ENCODE data around the gene MAP7.

MAP7 gene

GRCh38 chr6:136549300-136550044, 750 bp downstream of the MAP7 start:
- FAIRE-seq = no peak
- DNase-seq (ENCODE audit: insufficient read length, low spot score) = no peak
- TF ChIP-seq POLR2A (IDR thresholded peaks at IDR 0.05; ENCODE audit: low read depth, low read length) = no peak

GRCh38 chr6:136548582-136549299, 1.5 kb downstream of the MAP7 start:
- no peak for TF ChIP-seq POLR2A (IDR thresholded peaks at IDR 0.05; ENCODE audit: low read depth, low read length)
- DNase-seq (ENCODE audit: insufficient read length, low spot score) (no peak), FAIRE-seq (no peak)

DNA sequence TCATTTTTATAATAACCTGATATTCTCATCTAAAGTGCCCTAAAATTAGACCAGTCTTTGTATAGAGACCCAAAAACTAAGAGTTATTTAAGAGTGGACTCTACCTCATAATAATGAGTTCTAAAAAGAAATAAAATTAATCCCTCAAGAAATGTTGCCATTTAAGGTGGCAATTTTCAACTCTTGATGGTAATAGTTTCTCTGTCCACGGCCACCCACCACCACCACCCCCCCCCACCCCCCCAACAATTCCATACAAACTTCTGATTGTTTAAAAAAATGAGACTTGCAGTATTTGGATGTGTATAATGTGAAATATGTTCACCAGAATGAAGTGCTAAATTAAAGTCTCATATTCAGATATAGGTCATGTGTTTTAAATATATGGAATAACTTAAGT, 2.4 kb downstream of the MAP7 start:
- no peak for TF ChIP-seq POLR2A (IDR thresholded peaks at IDR 0.05; ENCODE audit: low read depth, low read length)
- FAIRE-seq (no peak), DNase-seq (ENCODE audit: insufficient read length, low spot score) (no peak)

DNA sequence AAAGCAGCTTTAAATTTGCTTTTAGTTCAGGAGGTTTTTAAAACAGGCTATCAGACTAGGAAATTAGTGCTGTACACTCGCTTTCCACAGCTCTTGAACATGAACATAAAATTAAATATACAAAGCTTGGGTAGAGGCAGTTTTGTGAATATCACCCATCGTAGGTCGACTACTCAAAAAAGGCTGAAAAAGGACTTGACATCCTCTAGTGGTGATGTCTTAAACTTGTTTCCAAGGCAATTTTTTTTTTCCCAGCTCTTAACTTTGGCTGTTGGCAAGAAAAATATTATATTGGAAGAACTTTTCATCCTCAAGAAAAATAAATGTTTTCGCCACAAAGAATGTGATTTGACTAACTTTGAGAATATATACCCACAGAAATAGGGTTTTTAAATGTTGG, 2.9 kb downstream of the MAP7 start:
- FAIRE-seq (no peak), DNase-seq (ENCODE audit: insufficient read length, low spot score) (no peak)
- no peak for TF ChIP-seq POLR2A (IDR thresholded peaks at IDR 0.05; ENCODE audit: low read depth, low read length)

DNA sequence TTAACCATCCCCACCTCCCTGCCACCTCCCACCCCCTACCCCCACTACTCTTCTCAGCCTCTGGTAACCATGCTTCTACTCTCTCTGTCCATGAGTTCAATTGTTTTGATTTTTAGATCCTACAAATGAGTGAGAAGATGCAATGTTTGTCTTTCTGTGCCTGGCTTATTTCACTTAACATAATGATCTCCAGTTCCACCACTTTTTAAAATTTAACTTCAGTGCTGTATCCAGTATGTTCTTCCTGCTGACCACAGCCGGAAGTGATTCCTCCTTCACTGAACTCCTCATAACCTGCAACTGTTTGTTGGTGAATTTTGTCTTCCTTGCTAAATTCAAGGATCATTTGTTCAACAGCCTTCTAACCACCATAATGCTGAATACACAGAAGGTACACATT, 3.9 kb downstream of the MAP7 start:
- no peak for FAIRE-seq
- no peak for TF ChIP-seq POLR2A (IDR thresholded peaks at IDR 0.05; ENCODE audit: low read depth, low read length)

GRCh38 chr6:136544326-136544725, 5.9 kb downstream of the MAP7 start:
- DNase-seq (ENCODE audit: insufficient read length, low spot score) (no peak), FAIRE-seq (no peak)
- TF ChIP-seq POLR2A (IDR thresholded peaks at IDR 0.05; ENCODE audit: low read depth, low read length) = no peak

More for the DNA sequence above, 3.9 kb downstream of the MAP7 start:
- DNase-seq (ENCODE audit: insufficient read length, low spot score) = no peak

DNA sequence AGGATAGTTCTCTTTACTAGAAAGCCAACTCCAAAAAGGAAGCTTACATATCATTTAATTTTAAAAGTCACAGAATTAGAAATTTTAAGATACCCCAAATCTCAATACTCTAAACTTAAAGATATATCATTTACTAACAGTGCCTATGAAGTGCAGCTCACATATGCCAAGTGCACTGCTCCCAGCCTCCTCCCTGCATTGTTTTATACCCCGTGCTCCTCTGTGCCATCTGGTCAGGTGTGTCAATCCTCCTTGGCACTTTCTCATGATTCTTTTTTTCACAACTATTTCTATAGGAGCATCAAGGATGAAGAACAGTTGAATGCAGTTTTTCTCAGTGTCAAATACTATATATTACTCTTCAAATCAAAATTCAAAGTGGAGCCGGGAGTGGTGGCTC, 8.8 kb downstream of the MAP7 start:
- FAIRE-seq = no peak
- DNase-seq (ENCODE audit: insufficient read length, low spot score) = no peak
- no peak for TF ChIP-seq POLR2A (IDR thresholded peaks at IDR 0.05; ENCODE audit: low read depth, low read length)

GRCh38 chr6:136539967-136540652, 10.1 kb downstream of the MAP7 start:
- DNase-seq (ENCODE audit: insufficient read length, low spot score) (no peak), FAIRE-seq (no peak)
- TF ChIP-seq POLR2A (IDR thresholded peaks at IDR 0.05; ENCODE audit: low read depth, low read length) = no peak

DNA sequence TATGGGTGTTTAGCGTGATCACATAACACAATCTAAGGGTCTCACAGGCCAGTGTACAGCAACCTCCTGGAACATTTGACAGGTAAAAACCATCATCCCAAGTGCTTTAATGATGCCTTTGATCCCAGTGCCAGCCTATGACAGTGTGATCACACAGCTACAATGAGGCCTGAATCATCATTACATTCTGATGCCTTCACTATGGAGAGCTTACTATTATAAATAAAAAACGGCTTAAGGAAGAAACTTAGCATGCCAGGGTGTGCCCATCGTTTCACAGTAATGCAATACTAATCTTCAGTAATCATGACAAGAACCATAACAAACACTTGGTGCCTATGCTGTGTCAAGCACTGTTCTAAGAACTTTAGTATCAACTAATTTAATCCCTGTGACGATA, 11.4 kb downstream of the MAP7 start:
- TF ChIP-seq POLR2A (IDR thresholded peaks at IDR 0.05; ENCODE audit: low read depth, low read length) = no peak
- no peak for DNase-seq (ENCODE audit: insufficient read length, low spot score)
- FAIRE-seq = no peak

DNA sequence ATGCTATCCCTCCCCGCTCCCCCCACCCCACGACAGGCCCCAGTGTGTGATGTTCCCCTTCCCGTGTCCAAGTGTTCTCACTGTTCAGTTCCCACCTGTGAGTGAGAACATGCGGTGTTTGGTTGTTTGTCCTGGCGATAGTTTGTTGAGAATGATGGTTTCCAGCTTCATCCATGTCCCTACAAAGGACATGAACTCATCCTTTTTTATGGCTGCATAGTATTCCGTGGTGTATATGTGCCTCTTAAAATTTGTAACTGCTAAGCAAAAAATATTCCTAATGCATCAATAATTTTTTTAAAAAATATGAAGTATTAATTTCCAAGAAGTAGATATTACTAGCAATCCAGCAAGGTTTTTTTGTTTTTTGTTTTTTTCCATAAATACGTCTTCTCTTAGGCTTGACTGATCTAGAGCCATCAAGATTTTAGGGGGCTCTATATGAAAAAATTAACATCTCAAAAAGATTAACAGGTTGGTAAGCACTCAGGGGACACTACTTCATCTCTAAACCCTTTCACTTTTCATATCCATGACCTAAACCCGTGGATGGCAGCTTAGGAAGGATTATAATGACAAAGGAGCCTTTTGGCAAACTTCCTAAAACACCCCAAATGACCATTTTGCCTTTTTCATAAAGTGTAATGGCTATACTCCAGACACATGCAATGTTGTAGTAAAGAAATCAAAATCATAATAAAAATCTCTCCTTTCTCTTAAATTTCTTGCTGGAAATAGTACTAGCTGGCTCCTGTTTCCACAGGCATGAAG, 14.2 kb downstream of the MAP7 start:
- FAIRE-seq (no peak), DNase-seq (ENCODE audit: insufficient read length, low spot score) (no peak)
- TF ChIP-seq POLR2A (IDR thresholded peaks at IDR 0.05; ENCODE audit: low read depth, low read length) = no peak

DNA sequence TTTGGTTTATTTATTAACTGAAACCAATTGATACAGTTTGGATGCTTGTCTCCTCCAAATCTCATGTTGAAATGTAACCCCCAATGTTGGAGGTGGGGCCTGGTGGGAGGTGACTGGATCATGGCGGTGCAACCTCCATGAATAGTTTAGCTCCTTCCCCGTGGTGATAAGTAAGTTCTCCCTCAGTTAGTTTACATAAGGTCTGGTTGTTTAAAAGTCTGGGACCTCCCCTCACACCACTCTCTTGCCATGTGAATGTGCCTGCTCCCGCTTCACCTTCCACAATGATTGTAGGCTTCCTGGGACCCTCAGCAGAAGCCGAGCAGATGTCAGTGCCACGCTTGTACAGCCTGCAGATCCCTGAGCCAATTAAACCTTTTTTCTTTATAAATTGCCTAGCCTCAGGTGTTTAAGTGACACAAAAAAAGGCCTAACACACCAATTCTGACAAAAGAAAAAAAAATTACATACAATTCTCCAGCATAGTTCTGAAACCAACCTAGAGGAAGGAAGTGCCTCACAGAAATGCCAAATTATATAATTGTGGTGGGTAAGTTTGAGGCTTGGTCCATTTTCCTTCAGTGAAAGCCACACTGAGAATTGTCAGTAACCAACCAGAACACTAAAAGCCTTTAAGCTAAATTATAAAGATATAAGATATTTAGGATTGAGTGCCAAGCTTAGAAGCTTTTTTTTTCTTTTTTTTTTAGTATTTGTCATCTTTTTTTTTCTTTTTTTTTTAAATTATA, 15.0 kb downstream of the MAP7 start:
- DNase-seq (ENCODE audit: insufficient read length, low spot score) (no peak), FAIRE-seq (no peak)
- no peak for TF ChIP-seq POLR2A (IDR thresholded peaks at IDR 0.05; ENCODE audit: low read depth, low read length)

DNA sequence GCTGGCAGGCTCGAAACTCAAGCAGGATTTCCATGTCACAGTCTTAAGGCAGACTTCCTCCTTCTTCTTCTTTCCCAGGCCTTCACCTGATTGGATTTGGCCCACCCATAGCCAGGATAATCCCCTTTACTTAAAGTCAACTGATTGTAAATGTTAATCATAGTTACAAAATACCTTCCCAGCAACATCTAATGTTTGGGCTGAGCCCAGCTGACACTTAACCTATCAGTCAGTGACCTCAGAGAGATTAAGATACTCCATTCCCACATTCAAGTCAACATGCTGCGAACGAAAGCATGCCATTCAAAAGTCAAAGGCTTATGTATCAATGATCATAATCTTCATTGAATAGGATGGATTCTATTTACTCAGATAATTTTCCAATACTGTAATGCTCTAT, 16.0 kb downstream of the MAP7 start:
- no peak for FAIRE-seq
- TF ChIP-seq POLR2A (IDR thresholded peaks at IDR 0.05; ENCODE audit: low read depth, low read length) = no peak
- no peak for DNase-seq (ENCODE audit: insufficient read length, low spot score)

GRCh38 chr6:136533487-136533886, 16.7 kb downstream of the MAP7 start:
- FAIRE-seq (no peak), DNase-seq (ENCODE audit: insufficient read length, low spot score) (no peak)
- no peak for TF ChIP-seq POLR2A (IDR thresholded peaks at IDR 0.05; ENCODE audit: low read depth, low read length)

Measured in H54 (cell line).